Measurements from ENCODE around the gene SH3BP2.
A peak's percentile ranks its signal among the peaks of the same experiment; 100 is the strongest.

SH3BP2 gene

DNA sequence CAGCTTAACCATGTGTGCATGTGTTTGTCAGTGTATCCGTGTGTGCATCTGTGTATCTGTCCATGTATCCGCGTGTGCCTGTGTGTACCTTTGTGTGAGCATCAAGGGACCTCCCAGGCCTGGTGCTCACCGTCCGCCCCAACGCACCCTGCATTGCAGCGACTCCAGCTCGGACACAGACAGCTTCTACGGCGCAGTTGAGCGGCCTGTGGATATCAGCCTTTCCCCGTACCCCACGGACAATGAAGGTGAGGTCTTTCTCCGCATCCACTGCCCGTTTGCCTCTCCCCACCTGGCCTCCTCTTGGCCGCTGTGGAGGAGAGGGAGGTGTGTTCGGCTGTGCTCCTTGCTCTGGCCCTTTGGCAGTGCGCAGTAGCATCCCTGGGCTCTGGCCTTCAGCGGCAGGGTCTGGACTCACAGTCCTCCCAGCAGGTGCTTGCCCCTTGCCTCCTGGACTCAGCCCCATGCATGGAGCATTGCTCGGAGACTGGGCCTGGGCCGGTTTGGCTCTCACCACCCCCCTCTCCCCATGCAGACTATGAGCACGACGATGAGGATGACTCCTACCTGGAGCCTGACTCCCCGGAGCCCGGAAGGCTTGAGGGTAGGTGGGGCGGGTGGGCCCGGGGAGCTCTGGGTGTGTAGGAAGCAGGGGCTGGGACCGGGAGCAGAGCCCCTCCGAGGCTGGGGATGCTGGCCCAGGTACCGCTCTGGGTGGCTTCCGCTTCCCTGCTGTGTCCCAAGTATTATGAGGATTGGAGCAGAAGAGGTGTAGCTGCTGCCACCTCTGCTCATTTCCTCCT, 34.4 kb downstream of the SH3BP2 start:
- TF ChIP-seq CTCF (IDR thresholded peaks at IDR 0.05; ENCODE audit: low read depth, low read length): no peak
- H3K36me3 ChIP-seq: peaks cover 1% of the 10 kb centered on the region; the same call in 1 of the 2 replicates
- H3K27me3 ChIP-seq: no peaks in the 10 kb centered on the region
- H3K4me1 ChIP-seq: no peaks in the 10 kb centered on the region
- peak; percentile 4 for DNase-seq
- H3K4me3 ChIP-seq (ENCODE audit: low read depth, low read length): no peak overlapping the region
- H3K9me3 ChIP-seq: no peaks in the 10 kb centered on the region

DNA sequence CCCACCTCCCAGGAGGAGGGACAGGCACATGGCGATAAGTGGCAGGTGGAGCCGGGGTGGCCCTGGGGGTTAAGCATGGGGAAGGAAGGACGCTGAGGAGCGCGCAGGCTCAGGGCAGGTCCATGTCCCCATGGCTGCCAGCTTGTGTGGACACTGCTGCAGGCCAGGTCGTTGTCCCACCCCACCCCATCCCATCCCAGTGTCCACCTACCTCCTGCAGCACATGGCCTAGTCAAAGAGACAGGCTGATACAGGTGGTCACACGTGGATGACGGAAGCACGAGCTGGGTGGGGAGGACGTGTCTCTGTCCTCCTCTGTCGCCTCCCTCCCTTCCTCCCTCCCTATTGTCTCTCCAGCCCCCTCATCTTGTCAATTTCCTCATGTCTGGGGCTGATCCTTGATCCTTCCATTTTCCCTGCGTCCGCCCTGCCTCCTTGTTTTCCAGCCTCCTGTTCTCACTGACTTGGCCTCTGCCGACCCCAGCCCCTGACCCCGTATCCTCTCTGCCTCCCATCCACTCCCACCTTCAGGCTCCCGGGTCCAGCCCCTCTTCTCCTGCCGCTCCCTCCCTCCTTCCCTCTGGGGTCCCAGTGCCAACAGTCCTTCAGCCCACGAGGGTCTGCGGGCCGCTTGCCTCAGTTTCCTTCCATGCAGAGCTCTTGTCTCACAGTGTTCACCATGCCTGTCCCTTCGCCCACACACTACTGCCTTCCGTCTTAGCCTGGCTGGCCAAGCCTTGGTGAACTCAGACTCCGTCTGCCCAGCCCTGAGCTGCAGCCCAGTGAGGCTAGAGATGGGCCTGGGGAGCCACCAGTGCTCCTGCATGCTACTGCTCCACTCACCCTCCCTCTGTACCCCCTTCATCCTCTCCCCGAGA, 35.2 kb downstream of the SH3BP2 start:
- H3K4me3 ChIP-seq (ENCODE audit: low read depth, low read length): no peak overlapping the region
- peaks cover 3% of the 10 kb centered on the region; the same call in 1 of the 2 replicates for H3K36me3 ChIP-seq
- no peak for TF ChIP-seq CTCF (IDR thresholded peaks at IDR 0.05; ENCODE audit: low read depth, low read length)
- no peaks in the 10 kb centered on the region for H3K27me3 ChIP-seq
- no peaks in the 10 kb centered on the region for H3K9me3 ChIP-seq
- no peaks in the 10 kb centered on the region for H3K4me1 ChIP-seq
- peak; percentile 3 for DNase-seq

GRCh38 chr4:2828758-2829181, 35.9 kb downstream of the SH3BP2 start:
- Histone ChIP-seq H3K9me3 (no peaks in the 10 kb centered on the region), H3K27me3 (no peaks in the 10 kb centered on the region), H3K4me1 (no peaks in the 10 kb centered on the region), H3K36me3 (peaks cover 3% of the 10 kb centered on the region; the same call in 1 of the 2 replicates), H3K4me3 (ENCODE audit: low read depth, low read length) (no peak overlapping the region)
- DNase-seq: no peak
- TF ChIP-seq CTCF (IDR thresholded peaks at IDR 0.05; ENCODE audit: low read depth, low read length): no peak

- H3K36me3 ChIP-seq: peaks cover 3% of the 10 kb centered on the region; the same call in 1 of the 2 replicates
- H3K27me3 ChIP-seq: no peaks in the 10 kb centered on the region
- H3K9me3 ChIP-seq: no peaks in the 10 kb centered on the region
- H3K4me3 ChIP-seq (ENCODE audit: low read depth, low read length): no peak overlapping the region
- DNase-seq: peak; percentile 7
- TF ChIP-seq CTCF (IDR thresholded peaks at IDR 0.05; ENCODE audit: low read depth, low read length): no peak
- H3K4me1 ChIP-seq: no peaks in the 10 kb centered on the region
Observed at GRCh38 chr4:2829321-2829932, 36.5 kb downstream of the SH3BP2 start.

- peaks cover 3% of the 10 kb centered on the region; the same call in 1 of the 2 replicates for H3K36me3 ChIP-seq
- no peak for TF ChIP-seq CTCF (IDR thresholded peaks at IDR 0.05; ENCODE audit: low read depth, low read length)
Observed at GRCh38 chr4:2829933-2830451, 37.1 kb downstream of the SH3BP2 start.

More at GRCh38 chr4:2829933-2830451, 37.1 kb downstream of the SH3BP2 start:
- Histone ChIP-seq H3K4me1 (no peaks in the 10 kb centered on the region), H3K4me3 (ENCODE audit: low read depth, low read length) (no peak overlapping the region), H3K27me3 (no peaks in the 10 kb centered on the region), H3K9me3 (no peaks in the 10 kb centered on the region)
- DNase-seq: no peak
